Activated naive CD4-positive, alpha-beta T cell treated with anti-CD3 and anti-CD28 coated beads, Interleukin-2, amount 10 ng/mL, durations not matched to agents 7 days and 5 days (primary cell): ENCODE data around the gene ST7.
"Not testable (repeated sequence)": the region's sequence is repeated elsewhere in the genome, so short reads cannot be mapped to it uniquely, and the experiment has no call there.

Experiments
- CTCF ChIA-PET: fragments of 350-600 bp; sonication (Branson Sonifier 250); formaldehyde crosslinking; loops from one replicate; lab custom pipeline; 2021; ENCODE audit warnings: antibody characterized with exemption; lab: Charles Lee
- DNase-seq: peaks from one replicate; pipeline ENCODE4 v3.0.0-alpha.2; 2020
- H3K27ac Mint-ChIP-seq: one replicate; pipeline ENCODE4 v1.8.0; 2021; ENCODE audit warnings: mild to moderate bottlenecking, moderate library complexity, mixed read lengths
- H3K27me3 Mint-ChIP-seq: one replicate; pipeline ENCODE4 v1.8.0; 2021; ENCODE audit warnings: mild to moderate bottlenecking, mixed read lengths
- H3K36me3 Mint-ChIP-seq: one replicate; pipeline ENCODE4 v1.8.0; 2021; ENCODE audit warnings: mixed read lengths
- H3K4me1 Mint-ChIP-seq: one replicate; pipeline ENCODE4 v1.8.0; 2021; ENCODE audit warnings: mixed read lengths
- H3K4me3 Mint-ChIP-seq: one replicate; pipeline ENCODE4 v1.8.0; 2021; ENCODE audit warnings: mild to moderate bottlenecking, moderate library complexity, mixed read lengths
- H3K9me3 Mint-ChIP-seq: one replicate; pipeline ENCODE4 v1.8.0; 2021; ENCODE audit warnings: mixed read lengths

Gene ST7

GRCh38 chr7:117241088-117241487 lies 287.8 kb downstream of the ST7 start:
- DNase-seq: no peak
- H3K9me3 Mint-ChIP-seq: no peaks in the 10 kb centered on the region
- no peak overlapping the region for H3K4me3 Mint-ChIP-seq
- H3K4me1 Mint-ChIP-seq: no peaks in the 10 kb centered on the region
- CTCF ChIA-PET: no interaction called here
- no peak overlapping the region for H3K27ac Mint-ChIP-seq
- peaks cover 4% of the 10 kb centered on the region for H3K27me3 Mint-ChIP-seq
- H3K36me3 Mint-ChIP-seq: no peaks in the 10 kb centered on the region

DNA sequence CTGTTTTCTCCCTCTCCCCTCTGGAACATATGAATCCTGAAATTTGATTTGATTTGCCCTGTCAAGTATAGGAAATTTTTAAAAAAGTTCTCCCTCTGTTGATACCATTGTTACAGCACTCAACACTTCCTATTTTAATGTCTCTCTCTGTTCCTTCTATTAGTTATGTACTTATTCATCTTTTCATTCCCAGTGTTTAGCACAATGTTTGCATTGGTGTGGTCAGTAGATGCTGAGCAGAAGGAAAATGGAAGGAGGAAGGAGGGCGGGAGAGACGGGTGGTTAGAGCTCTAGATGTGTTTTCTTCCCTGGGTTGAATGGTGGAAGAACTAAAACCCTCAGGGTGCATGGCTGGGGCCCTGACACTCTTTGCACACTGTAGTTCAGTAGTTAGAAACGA lies 290.1 kb downstream of the ST7 start:
- Mint-ChIP-seq H3K36me3 (no peaks in the 10 kb centered on the region), H3K4me3 (no peak overlapping the region), H3K27me3 (peaks cover 4% of the 10 kb centered on the region), H3K27ac (no peak overlapping the region), H3K9me3 (no peaks in the 10 kb centered on the region), H3K4me1 (no peaks in the 10 kb centered on the region)
- no peak for DNase-seq
- CTCF ChIA-PET: no interaction called here

- H3K27ac Mint-ChIP-seq, H3K36me3 Mint-ChIP-seq, H3K4me3 Mint-ChIP-seq, H3K9me3 Mint-ChIP-seq, H3K4me1 Mint-ChIP-seq, DNase-seq, CTCF ChIA-PET, H3K27me3 Mint-ChIP-seq: not testable (repeated sequence)
Measured at GRCh38 chr7:117245703-117246102, 292.4 kb downstream of the ST7 start.

DNA sequence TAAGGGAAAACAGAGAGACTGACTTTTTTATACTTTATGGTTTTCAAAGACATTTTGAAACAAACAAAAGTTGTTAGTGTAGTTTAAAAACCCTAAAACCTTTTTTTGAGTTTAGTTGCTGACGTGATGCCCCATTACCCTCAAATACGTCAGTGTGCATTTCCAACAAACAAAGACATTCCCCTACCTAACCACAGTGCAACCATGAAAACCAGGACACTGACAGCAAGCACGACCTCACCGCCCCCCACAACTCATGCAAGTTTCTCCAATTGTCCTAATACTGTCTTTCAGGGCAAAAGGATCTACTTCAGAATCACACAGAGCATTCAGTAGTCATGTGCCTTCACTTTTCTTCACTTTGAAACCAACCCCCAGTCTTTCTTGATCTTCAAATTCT lies 294.5 kb downstream of the ST7 start:
- Mint-ChIP-seq H3K4me3 (no peak overlapping the region), H3K9me3 (no peaks in the 10 kb centered on the region), H3K4me1 (no peaks in the 10 kb centered on the region), H3K27ac (no peak overlapping the region), H3K36me3 (no peaks in the 10 kb centered on the region), H3K27me3 (peaks cover 4% of the 10 kb centered on the region)
- DNase-seq: no peak
- CTCF ChIA-PET: no interaction called here

GRCh38 chr7:117248829-117249228 lies 295.5 kb downstream of the ST7 start:
- H3K4me1 Mint-ChIP-seq: no peaks in the 10 kb centered on the region
- CTCF ChIA-PET: no interaction called here
- H3K36me3 Mint-ChIP-seq: no peaks in the 10 kb centered on the region
- DNase-seq: no peak
- no peak overlapping the region for H3K27ac Mint-ChIP-seq
- H3K9me3 Mint-ChIP-seq: no peaks in the 10 kb centered on the region
- H3K27me3 Mint-ChIP-seq: peaks cover 8% of the 10 kb centered on the region
- no peak overlapping the region for H3K4me3 Mint-ChIP-seq

- DNase-seq: no peak
- Mint-ChIP-seq H3K4me3 (no peak overlapping the region), H3K27me3 (peaks cover 8% of the 10 kb centered on the region), H3K27ac (no peak overlapping the region), H3K9me3 (no peaks in the 10 kb centered on the region), H3K4me1 (no peaks in the 10 kb centered on the region), H3K36me3 (no peaks in the 10 kb centered on the region)
- CTCF ChIA-PET: no interaction called here
Measured at GRCh38 chr7:117249696-117250095, 296.4 kb downstream of the ST7 start.

DNA sequence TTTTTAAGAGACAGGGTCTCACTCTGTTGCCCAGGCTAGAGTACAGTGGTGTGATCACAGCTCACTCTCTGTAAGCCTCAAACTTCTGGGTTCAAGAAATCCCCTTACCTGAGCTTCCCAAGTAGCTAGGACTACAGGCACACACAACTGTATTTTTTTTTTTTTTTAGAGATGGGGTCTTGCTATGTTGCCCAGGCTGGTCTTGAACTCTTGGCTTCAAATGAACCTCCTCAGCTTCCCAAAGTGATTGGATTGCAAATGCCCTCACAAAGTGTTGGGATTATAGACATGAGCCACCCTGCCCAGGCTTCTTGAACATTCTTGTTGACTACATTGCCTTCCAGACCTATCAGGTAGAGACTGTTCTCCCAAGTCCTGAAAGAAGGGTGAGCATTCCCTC lies 296.9 kb downstream of the ST7 start:
- no peaks in the 10 kb centered on the region for H3K36me3 Mint-ChIP-seq
- no peak overlapping the region for H3K4me3 Mint-ChIP-seq
- H3K27me3 Mint-ChIP-seq: peaks cover 8% of the 10 kb centered on the region
- H3K27ac Mint-ChIP-seq: no peak overlapping the region
- no peaks in the 10 kb centered on the region for H3K4me1 Mint-ChIP-seq
- no peaks in the 10 kb centered on the region for H3K9me3 Mint-ChIP-seq
- DNase-seq: no peak
- CTCF ChIA-PET: no interaction called here

DNA sequence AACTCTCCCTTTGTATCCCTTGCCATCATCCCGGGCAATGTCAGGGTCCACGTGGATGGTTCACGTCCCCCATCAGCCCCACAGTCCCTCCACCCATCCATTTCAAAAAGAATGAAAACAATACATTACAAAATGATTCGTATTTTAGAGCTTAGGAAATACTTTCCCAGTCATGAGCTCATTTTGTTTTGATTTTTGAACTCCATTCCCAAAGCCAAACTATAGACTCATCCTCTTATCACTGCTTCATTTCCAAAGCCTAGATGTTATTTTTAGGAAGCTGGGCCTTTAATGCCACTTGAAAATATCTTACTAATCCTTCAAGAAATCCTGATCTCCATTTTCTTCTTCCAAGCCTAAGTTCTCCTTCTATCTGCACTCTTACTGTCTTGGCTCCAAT lies 297.5 kb downstream of the ST7 start:
- DNase-seq: no peak
- H3K9me3 Mint-ChIP-seq: no peaks in the 10 kb centered on the region
- H3K27me3 Mint-ChIP-seq: peaks cover 8% of the 10 kb centered on the region
- no peaks in the 10 kb centered on the region for H3K4me1 Mint-ChIP-seq
- no peak overlapping the region for H3K4me3 Mint-ChIP-seq
- CTCF ChIA-PET: no interaction called here
- no peaks in the 10 kb centered on the region for H3K36me3 Mint-ChIP-seq
- no peak overlapping the region for H3K27ac Mint-ChIP-seq

DNA sequence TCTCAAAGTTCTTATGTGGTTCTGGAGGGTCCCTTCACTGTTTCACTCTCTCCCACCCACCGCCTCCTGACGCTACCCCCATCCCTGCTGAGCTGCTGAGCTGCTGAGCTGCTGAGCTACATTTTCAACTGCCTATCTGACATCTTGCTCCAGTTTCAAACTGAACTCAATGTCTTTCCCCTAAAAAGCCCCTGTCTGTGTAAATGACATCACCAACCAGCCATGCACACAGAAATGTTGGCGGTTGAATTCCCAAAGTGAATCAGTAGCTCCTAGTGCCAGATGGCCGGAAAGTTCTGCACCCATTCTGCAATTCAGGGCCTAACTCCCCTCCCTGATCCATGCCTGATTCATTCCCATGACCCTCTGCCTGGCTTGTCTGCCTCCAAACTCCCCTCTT lies 298.4 kb downstream of the ST7 start:
- no peak for DNase-seq
- Mint-ChIP-seq H3K4me1 (no peaks in the 10 kb centered on the region), H3K36me3 (no peaks in the 10 kb centered on the region), H3K9me3 (no peaks in the 10 kb centered on the region), H3K4me3 (no peak overlapping the region), H3K27me3 (peaks cover 8% of the 10 kb centered on the region), H3K27ac (no peak overlapping the region)
- CTCF ChIA-PET: no interaction called here

- DNase-seq: no peak
- no peak overlapping the region for H3K4me3 Mint-ChIP-seq
- H3K9me3 Mint-ChIP-seq: no peaks in the 10 kb centered on the region
- H3K36me3 Mint-ChIP-seq: no peaks in the 10 kb centered on the region
- H3K27me3 Mint-ChIP-seq: no peaks in the 10 kb centered on the region
- CTCF ChIA-PET: no interaction called here
- no peaks in the 10 kb centered on the region for H3K4me1 Mint-ChIP-seq
- no peak overlapping the region for H3K27ac Mint-ChIP-seq
Measured at GRCh38 chr7:117259615-117260014, 306.3 kb downstream of the ST7 start.

DNA sequence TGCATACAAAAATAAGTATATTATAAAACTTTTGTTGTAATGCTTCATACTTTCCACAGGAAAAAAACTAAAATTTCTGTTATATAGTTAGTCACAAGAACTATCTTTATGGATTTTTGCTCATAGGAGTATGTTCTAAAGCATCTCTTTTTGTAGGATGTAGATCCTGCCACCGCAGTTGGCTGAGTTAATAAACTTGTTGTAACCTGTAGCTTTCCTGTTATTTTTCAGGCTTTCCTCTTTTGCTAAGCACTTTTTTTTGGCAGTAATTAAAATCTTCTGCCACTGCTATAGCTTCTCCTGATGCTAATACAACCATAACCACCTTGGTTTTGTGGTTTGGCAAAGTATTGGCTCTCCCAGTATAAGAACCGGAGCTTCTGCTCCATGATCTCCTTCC lies 309.2 kb downstream of the ST7 start:
- Mint-ChIP-seq H3K27ac (no peak overlapping the region), H3K9me3 (no peaks in the 10 kb centered on the region)

GRCh38 chr7:117264716-117265115 lies 311.4 kb downstream of the ST7 start:
- H3K9me3 Mint-ChIP-seq: no peaks in the 10 kb centered on the region
- H3K4me1 Mint-ChIP-seq: no peaks in the 10 kb centered on the region
- H3K4me3 Mint-ChIP-seq: no peak overlapping the region
- no peaks in the 10 kb centered on the region for H3K27me3 Mint-ChIP-seq
- CTCF ChIA-PET: no interaction called here
- no peak for DNase-seq
- H3K36me3 Mint-ChIP-seq: no peaks in the 10 kb centered on the region
- no peak overlapping the region for H3K27ac Mint-ChIP-seq

More for the DNA sequence above, 309.2 kb downstream of the ST7 start:
- Mint-ChIP-seq H3K27me3 (no peaks in the 10 kb centered on the region), H3K4me1 (no peaks in the 10 kb centered on the region), H3K36me3 (no peaks in the 10 kb centered on the region), H3K4me3 (no peak overlapping the region)
- CTCF ChIA-PET: no interaction called here
- DNase-seq: no peak

DNA sequence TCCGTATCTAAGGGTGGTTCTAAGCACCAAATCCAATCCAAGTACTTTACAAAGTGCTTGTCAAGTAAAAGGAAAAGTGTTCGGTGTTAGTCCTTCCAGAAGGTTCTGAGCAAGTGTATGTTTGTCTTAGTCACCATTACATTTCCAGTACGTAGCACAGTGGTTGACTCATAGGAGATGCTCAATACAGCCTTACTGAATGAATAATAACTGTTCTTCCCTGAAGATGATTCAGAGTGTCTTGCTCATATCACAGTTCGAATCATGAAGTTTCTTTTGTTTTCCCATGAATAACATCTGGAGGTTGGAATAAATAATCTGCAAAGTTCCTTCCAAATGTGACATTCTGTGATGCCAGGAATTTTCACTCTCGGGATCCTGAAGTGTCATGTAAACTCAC lies 316.1 kb downstream of the ST7 start:
- H3K27ac Mint-ChIP-seq: no peak overlapping the region
- no peaks in the 10 kb centered on the region for H3K36me3 Mint-ChIP-seq
- no peak overlapping the region for H3K4me3 Mint-ChIP-seq
- no peaks in the 10 kb centered on the region for H3K9me3 Mint-ChIP-seq
- H3K4me1 Mint-ChIP-seq: no peaks in the 10 kb centered on the region
- no peak for DNase-seq
- CTCF ChIA-PET: no interaction called here
- H3K27me3 Mint-ChIP-seq: no peaks in the 10 kb centered on the region

DNA sequence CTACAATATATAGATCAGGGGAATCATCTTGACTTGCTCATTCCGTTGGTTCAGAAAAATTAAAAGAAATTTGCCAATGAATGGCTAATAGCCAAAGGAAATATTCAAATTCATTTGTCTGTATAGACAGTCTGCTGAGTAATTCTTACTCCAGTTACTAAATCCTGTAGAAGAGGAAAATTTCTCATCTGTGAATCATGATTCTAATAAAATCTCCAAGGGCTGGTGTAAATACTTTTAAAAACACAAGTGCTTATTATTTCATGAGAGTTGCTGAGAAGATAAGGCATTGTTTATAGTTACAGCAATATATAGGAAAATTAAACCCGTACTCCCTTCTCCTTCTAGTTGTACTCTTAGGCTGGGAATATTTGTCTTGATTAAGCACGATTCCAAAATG lies 316.6 kb downstream of the ST7 start:
- Mint-ChIP-seq H3K36me3 (no peaks in the 10 kb centered on the region), H3K27me3 (no peaks in the 10 kb centered on the region), H3K4me3 (no peak overlapping the region), H3K4me1 (no peaks in the 10 kb centered on the region), H3K9me3 (no peaks in the 10 kb centered on the region), H3K27ac (no peak overlapping the region)
- no peak for DNase-seq
- CTCF ChIA-PET: no interaction called here

- Mint-ChIP-seq H3K27ac (no peak overlapping the region), H3K4me1 (no peaks in the 10 kb centered on the region), H3K27me3 (no peaks in the 10 kb centered on the region), H3K36me3 (no peaks in the 10 kb centered on the region), H3K9me3 (no peaks in the 10 kb centered on the region), H3K4me3 (no peak overlapping the region)
- CTCF ChIA-PET: no interaction called here
- no peak for DNase-seq
Measured at GRCh38 chr7:117270371-117270770, 317.1 kb downstream of the ST7 start.

DNA sequence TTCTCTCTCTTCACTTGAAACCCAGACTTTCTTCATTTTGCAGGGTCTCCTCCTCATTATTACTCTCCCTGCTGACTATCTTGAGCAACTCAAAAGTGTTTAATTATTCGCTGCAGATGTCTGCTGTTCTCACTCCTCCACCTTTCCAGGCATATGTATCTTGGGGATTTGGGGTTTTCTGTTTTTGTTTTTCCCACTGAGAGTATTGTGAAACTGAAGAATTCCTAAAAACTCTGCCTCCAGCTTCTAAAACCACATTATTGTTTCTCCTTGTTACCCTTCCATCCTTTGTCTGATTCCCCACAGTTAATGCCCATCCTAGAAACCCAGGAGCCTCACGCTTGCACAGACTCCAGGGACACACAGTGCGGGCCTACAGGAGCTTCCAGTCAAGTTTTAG lies 318.3 kb downstream of the ST7 start:
- CTCF ChIA-PET: no interaction called here
- Mint-ChIP-seq H3K27ac (no peak overlapping the region), H3K36me3 (no peaks in the 10 kb centered on the region), H3K27me3 (no peaks in the 10 kb centered on the region), H3K4me3 (no peak overlapping the region), H3K9me3 (no peaks in the 10 kb centered on the region), H3K4me1 (no peaks in the 10 kb centered on the region)
- no peak for DNase-seq
